SIG-M5 treated with dmso at 0.1 percent for 504 hours (cell line): ENCODE results near the gene ZC3H14.

Source experiments
- DNase-seq: peaks from one replicate; lab custom pipeline; 2025; ENCODE audit not compliant: unreplicated experiment; lab: John Stamatoyannopoulos, UW

ZC3H14 gene

DNA sequence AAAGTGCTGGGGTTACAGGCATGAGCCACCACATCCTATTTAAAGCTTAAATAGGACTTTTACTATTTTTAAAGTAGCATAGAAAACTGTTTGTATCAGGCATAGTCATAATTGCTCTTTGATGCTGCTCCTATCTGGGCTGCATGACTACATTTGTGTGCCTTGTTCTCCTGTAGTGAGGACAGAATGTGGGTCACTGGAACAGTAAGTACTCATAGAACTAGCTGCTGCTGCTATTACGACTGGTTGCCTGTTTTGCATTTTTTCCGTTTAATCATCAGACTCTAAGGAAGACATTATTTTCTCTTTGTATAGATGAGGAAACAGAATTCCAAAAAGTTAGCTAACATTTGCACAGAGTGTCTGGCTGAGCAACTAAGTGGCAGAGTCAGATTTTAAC, 42.8 kb downstream of the ZC3H14 start:
- DNase-seq: no peak

DNA sequence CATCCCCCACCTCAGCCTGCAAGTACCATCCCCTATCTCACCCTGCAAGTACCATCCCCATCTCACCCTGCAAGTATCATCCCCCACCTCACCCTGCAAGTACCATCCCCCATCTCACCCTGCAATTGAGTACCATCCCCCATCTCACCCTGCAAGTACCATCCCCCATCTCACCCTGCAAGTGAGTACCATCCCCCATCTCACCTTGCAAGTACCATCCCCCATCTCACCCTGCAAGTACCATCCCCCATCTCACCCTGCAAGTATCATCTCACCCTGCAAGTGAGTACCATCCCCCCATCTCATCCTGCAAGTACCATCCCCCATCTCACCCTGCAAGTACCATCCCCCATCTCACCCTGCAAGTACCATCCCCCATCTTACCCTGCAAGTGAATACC, 45.0 kb downstream of the ZC3H14 start:
- no peak for DNase-seq

DNA sequence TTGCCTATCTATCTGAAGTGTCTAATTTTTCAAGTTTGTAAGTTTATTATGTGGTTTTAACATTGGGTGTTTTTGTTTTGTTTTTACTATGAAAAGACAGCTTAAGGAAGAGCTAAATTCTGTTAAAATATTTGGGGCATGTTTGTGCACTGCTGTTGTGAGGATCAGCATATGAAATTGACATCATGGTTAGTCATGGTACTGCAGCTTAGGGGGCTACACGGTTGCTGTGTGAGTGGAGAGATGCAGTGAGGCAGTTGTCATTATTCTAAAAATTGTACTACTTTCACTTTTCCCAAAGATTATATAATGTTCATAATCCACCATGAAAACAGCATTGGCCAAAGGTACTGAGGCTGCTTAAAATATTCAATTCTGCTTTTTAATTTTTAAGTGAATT, 49.0 kb downstream of the ZC3H14 start:
- DNase-seq: no peak

DNA sequence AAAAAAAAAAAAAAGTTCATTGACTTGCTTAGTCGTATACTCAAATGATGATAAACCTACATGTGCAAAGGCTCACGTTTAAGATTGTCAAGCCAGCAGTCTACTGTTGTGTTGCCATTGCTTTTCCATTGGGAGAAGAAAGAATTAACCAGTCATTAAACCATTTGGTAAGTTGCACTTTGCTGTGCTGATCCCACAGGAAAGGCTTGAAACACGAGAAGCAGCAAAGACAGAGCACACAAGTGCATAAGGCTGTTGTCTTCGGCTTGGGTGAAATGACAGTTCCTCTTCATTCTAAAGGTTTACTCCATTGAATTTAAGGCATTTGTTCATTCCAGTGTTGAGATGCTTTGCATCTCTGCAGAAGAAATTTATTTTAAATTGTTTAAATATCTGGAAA, 50.1 kb downstream of the ZC3H14 start:
- DNase-seq: no peak

DNA sequence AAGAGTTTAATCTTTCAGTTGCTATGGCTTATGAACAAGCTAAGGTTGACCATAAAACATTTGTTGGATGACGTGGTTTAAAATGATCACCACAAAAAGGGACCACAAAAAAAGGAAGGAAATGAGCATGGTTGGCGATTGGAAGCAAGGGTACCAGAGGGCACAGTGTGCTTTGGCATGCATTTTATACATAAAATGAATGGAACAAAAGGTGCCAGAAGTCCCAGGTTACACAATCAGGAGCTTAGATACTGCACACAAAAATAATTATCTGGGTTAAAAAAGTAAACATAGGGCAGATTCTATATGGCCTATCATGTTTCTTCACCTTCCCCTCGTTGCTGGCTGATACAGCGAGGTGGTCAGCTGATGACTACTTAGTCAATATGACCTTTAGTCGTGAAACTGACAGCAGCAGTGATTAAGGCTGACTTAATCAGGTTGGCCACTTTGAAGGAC, 50.7 kb downstream of the ZC3H14 start:
- no peak for DNase-seq

DNA sequence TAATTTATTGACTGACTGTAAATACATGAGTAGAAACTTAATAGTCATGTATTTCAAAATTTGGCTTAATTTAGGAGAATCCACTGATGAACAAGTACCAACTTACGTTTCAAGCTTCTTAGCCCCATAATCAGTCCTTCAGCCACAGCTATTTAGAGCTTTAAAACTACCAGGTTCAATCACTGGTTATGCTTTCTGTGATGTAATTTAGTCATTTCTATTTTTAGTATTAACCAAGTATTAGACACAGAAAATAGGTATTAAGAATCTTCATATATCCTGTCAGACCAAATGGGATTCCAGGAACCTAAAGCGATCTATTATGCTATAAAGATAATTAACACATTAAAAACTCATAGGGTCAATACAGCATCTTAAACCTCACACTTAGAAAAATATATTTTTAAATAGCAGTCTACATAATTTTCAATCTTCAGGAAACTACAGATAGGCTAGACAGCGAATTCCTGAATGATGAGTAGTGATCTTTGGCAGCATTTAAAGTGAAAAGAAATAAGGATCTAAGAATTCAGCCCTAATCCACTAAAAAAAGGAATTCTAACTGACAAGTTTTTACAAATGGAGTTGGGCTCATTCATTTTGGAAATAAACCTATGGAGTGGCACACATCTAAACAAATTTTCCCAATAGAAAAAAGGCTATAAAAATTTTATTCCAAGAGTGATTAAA, 51.5 kb downstream of the ZC3H14 start:
- DNase-seq: no peak

DNA sequence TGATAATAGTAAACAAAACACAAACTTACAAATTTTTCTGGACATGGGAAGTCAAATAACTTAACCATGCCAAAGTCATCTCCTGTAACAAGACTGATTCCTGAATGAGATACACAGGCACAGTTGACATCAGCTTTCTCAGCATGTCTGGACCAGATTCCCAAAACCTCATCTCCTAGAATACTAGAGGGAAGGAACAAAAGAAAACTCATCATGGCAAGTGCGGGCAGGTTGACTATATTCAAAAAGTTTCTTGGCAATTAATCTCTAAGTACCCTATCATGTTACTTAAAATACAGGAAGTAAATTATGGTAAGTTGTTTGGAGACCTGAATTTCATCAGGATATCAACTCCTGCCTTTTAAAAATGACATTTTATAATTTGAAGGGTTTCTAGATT, 53.9 kb downstream of the ZC3H14 start:
- no peak for DNase-seq

DNA sequence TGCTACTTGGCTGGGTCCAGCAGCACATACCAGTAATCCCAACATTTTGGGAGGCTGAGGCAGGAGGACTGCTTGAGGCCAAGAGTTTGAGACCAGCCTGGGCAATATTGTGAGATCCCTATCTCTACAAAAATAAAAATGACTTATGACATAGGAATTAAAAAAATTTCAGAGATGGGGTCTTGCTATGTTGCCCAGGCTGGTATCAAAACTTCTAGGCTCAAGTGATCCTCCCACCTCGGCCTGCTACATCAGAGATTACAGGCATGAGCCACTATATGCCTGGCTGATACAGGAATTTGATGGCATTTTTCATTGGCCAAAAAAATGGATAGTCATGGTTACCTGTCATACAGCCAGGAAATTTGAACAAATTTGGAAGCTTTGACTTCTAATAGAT, 54.6 kb downstream of the ZC3H14 start:
- DNase-seq: no peak

DNA sequence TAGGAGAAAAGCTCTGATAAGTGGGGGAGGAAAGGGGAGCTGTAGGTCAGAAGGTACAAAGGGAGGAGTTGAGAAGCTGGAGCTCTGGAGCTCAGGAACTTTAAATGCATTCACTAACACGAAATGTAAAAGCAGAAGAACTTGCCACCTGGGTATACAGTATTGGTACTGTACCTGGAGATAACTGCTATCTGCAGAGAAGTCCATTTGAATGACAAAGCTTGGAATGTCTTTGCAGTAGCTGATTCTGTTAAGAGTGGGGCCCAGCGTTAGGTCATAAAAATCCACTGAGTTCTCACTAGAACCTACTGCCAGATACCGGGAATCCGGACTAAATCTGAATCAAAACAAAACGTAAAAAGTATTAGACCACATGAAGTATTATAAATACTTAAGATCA, 55.6 kb downstream of the ZC3H14 start:
- DNase-seq: no peak

DNA sequence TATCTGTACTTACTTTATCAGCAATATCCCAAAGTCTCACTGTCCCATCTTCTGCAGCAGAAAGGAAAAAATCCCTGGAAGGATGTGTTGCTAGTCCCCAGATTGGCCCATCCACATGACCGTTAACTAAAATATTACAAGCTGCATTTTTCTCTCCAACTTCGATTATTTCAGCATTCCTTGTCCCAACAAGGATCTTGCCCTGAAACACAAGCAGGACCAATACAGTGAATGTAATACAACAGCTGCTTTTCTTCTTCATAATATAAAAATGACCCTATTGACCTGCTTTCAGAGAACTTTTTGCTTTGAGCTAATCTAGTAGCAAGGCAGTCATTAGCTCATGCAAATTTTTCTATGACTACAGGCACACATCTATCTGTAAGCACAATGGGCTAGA, 58.3 kb downstream of the ZC3H14 start:
- no peak for DNase-seq

DNA sequence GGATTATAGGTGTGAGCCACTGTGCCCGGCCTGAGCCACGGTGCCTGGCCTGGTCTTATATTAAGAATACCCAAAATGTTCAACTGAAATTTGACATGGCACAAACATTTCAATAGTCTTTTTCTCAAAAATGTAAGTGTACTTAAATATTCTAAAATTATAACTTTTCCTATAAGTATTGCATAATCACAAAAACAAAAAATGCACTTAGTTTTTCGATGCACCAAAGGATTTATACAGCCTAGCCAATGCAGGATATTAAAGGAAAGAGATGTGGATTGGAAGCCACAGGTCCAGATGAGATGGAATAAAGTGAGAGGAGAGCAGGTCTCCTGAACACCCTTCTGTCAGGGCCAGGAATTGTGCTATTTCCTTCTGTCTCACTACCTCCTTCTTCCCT, 62.8 kb downstream of the ZC3H14 start:
- no peak for DNase-seq

DNA sequence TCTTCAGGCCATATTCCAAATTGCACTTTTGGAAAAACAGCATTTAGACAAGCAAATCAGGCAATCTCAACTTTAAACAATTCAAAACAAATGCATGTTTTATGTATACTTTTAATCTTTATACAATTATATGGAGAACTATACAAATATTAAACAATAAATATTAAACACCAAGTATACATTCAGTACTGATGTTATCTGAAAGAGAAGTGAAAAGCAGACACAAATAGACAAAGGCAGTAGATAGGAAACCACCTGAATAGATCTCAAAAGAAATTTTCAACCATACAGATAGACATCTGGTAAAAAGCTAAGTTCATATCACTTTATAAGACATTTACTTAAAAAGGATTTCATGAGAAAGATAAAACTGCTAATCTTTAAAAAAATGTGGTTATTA, 65.2 kb downstream of the ZC3H14 start:
- no peak for DNase-seq

DNA sequence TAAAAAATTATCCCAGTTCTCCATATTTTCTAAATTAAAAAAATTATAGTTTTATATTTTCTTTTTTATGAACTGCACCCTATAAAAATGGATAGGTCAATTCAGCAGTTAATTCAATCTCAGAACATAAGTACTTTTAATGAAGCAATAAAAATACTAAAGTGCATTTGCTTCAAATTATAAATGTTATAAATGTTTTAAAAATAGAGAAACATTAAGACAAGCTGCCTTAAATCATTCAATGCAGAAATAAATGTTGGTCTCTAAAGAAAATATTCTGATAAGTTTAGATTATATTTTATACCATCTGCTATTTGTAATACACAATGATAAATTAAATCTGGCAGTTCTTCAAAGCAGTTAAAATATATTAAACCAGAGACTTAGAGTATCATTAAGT, 65.6 kb downstream of the ZC3H14 start:
- no peak for DNase-seq

DNA sequence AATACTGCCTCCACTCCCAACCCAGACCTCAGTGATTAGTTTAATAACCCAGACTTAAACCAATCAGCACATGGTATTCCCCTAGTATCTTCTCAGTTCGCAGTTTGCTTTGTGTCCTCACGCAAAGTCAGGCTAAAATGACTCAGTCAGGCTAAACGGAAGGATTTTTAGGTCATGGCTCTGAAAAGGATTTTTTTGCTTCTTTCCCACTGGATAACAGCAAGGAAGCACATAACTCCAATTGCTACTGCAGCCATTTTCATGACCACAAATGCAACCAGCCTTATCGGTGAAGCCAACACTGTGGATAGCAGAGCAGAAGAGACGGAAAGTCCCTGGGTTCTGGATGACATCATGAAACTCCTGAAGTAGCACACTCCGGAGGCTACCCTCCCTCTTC, 67.7 kb downstream of the ZC3H14 start:
- DNase-seq: no peak

DNA sequence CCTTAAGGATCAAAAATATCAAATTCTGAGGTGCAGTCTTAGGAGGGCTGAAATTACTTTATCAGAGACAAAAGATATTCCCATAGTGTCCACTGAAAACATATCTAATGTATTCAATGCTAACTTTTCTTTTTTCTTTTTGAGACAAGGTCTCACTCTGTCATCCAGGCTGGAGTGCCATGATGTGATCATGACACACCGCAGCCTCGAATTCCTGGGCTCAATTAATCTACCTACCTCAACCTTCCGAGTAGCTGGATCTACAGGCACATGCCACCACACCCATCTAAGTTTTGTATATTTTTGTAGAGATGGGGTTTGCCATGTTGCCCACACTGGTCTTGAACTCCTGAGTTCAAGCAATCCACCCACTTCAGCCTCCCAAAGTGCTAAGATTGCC, 68.3 kb downstream of the ZC3H14 start:
- no peak for DNase-seq

DNA sequence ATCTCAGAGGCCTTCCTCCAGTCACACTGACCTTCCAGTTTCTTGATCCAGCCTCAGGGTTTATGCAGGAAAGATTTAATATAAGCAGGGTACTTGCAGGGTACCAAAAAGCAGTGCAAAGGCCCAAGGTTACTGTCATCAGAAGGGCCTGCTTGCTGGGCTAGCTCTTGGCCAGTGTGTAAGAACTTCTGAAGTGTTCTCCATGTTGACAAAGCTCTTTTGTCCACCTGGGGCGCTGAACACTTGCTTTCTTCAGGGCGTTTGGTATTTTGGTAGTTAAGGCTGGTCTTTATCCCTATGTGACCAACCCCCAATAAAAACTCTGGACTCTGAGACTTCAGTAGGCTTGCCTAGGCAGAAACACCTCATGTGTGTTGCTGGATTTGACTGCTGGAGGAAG, 69.7 kb downstream of the ZC3H14 start:
- no peak for DNase-seq

DNA sequence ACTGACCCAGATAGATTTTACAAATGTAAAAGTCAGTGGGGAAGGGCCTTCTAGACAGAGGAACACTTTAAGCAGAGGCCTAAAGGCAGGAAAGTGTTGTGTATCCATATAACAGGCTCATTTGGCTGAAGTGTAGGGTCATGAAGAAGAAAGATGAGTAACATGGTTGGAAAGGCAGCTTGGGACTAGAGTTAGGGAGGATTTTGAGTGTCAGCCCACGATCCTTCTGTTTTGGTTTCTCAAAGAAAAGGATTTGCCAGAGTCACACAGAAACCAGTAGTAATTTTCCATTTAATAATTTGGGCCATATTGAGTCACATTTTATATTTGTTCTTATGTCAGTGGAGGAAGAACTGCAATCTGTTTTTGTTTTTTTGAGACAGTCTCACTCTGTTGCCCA, 76.4 kb downstream of the ZC3H14 start:
- DNase-seq: no peak

DNA sequence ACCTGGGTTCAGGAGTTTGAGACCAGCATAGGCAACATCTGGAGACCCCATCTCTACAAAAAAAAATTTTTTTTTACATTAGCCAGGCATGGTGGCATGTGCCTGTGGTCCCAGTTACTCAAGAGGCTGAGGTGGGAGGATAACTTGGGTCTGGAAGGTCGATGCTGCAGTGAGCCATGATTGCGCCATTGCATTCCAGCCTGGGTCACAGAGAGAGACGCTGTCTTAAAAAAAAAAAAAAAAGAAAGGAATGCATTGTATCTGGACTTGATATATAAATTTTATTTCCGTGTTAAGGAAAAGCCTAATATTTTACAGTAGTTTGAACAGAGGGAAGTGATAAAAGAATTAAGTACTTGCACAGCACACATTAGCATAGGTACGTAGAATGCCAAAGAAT, 97.2 kb downstream of the ZC3H14 start:
- DNase-seq: no peak

DNA sequence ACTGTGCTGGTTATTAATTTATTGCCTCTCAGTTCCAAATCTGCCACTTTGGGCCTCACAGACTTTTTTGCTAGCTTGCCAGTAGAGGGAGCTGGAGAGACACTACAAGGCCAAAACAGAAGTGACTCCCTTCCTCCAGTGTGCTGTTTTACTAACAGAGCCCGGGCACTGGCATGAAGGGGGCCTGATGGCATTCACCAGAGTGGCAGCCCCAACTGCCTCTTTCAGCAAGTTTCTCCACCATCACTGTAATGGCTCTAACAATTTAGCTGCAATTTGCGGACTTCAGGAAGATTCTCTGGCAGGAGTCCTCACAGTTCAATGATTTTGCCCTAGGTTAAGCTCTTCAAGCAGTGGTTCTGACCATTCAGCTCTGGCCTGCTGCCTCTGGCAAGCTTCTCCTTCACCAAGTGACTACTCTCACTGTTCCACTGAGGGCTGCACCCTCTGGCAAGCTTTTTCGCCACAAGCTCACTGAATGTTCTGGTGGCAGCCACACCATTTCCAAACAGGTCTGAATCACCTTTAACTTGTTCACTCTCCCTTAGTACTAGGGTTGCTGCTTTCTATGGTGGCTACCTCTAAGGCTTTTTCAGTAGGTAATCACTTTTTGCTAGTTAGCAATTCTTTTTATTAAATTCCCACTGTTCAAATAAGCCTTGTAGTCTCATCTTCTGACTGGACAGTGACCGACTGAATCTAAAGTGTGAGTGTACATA, 104.9 kb downstream of the ZC3H14 start:
- DNase-seq: peak; percentile 87

DNA sequence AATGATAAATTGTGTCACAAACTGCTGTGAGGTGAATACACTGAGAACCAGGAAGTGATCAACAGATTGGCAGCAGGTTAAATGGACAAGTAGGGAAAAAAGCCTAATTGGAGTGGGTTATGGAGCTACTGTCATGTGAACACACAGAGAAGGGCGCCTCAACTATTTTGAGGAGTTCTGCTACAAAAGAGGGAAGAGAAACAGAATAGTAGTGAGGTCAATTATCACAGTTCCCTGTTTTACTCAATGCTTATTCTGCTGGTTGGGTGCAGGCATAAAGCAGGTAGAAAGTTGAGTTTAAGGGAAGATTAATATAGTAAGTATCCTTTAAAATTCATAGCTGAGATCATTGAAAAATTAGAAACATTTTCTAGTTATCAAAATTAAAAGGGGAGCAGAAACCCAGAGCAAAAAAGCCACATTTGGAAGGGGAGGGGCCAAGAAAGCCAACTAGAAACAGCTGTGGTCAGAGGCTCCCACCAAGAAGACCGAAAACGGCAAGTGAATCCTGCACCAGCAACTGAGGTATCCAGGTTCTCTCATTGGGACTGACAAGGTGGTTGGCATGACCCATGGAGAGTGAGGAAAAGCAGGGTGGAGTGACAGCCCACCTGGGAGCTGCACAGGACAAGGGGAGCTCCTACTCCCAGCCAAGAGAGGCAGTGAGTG, 105.7 kb downstream of the ZC3H14 start:
- peak; percentile 79 for DNase-seq

DNA sequence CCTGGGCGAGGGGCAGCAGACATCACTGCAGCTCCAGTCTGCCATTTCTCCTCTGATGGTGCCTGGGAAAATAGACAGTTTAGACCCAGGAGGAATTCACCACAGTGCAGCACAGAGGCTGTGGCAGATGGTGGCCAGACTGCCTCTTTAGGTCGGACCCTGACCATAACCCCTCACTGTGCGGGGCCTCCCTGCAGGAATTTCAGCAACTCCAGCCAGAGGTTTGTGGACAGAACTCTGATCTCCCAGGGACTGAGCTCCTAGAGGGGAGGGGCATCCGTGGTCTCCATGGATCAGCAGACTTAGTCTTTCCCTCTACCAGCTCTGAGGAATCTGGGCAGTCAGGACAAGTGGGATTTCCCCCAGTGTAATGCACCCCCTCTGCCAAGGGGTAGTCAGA, 106.5 kb downstream of the ZC3H14 start:
- no peak for DNase-seq
